WTC11 (cell line): Measurements from ENCODE around the gene MTMR3. TPM values are rescaled to one million over a fixed set of nuclear protein-coding genes. Genes with fewer than 3 reads are reported as not detected.

ENCODE experiments used
- ATAC-seq: fragments of 200-7000 bp; cut with Tn5 transposase; 2 replicates; pipeline ENCODE4 v1.10.0; 2021; ENCODE audit warnings: mild to moderate bottlenecking, moderate library complexity
- CTCF ChIA-PET: fragments of 300-600 bp; sonication (Branson Sonifier 250); formaldehyde crosslinking; loops from one replicate; lab custom pipeline; 2021; ENCODE audit warnings: antibody characterized with exemption; lab: Charles Lee
- POLR2A ChIA-PET: fragments of 350-600 bp; sonication (Branson Sonifier 250); formaldehyde crosslinking; loops from one replicate; lab custom pipeline; 2021; ENCODE audit warnings: antibody characterized with exemption; lab: Charles Lee
- DNase-seq: peaks from one replicate; pipeline ENCODE4 v3.0.0; 2021; ENCODE audit warnings: low spot score
- H3K27ac Mint-ChIP-seq: 2 replicates; pipeline ENCODE4 v1.8.0; 2021; ENCODE audit warnings: mixed read lengths
- H3K27me3 Mint-ChIP-seq: 2 replicates; pipeline ENCODE4 v1.8.0; 2021; ENCODE audit warnings: low read depth, mild to moderate bottlenecking, moderate library complexity, mixed read lengths
- H3K36me3 Mint-ChIP-seq: 2 replicates; pipeline ENCODE4 v1.8.0; 2021; ENCODE audit warnings: mixed read lengths
- H3K4me1 Mint-ChIP-seq: 2 replicates; pipeline ENCODE4 v1.8.0; 2022; ENCODE audit warnings: mixed read lengths
- H3K4me3 Mint-ChIP-seq: 2 replicates; pipeline ENCODE4 v1.8.0; 2021; ENCODE audit warnings: mild to moderate bottlenecking, moderate library complexity, mixed read lengths
- H3K9me3 Mint-ChIP-seq: 2 replicates; pipeline ENCODE4 v1.8.0; 2021; ENCODE audit warnings: mixed read lengths
- CBFB ChIP-seq: sonication (generic); formaldehyde crosslinking; IDR thresholded peaks from 2 replicates; pipeline ENCODE4 v1.8.1; 2022; ENCODE audit warnings: mild to moderate bottlenecking, low read depth, missing genetic modification reagents
- CDX4 ChIP-seq: fragments of 250-450 bp; sonication (Bioruptor Pico); IDR thresholded peaks from 2 replicates; pipeline ENCODE4 v1.9.0; 2021; ENCODE audit warnings: moderate library complexity, mild to moderate bottlenecking, inconsistent platforms, borderline replicate concordance
- ESRRA ChIP-seq: sonication (generic); formaldehyde crosslinking; IDR thresholded peaks from 2 replicates; pipeline ENCODE4 v1.8.1; 2022; ENCODE audit warnings: mild to moderate bottlenecking, missing genetic modification reagents, borderline replicate concordance
- FOXK1 ChIP-seq: sonication (generic); formaldehyde crosslinking; IDR thresholded peaks from 2 replicates; pipeline ENCODE4 v1.8.0; 2022; ENCODE audit warnings: mild to moderate bottlenecking, moderate library complexity, missing genetic modification reagents
- PREB ChIP-seq: sonication (generic); formaldehyde crosslinking; IDR thresholded peaks from 2 replicates; pipeline ENCODE4 v1.8.1; 2022; ENCODE audit warnings: mild to moderate bottlenecking, missing genetic modification reagents, moderate library complexity, borderline replicate concordance
- SMAD4 ChIP-seq: sonication (generic); formaldehyde crosslinking; IDR thresholded peaks from 2 replicates; pipeline ENCODE4 v1.8.0; 2022; ENCODE audit warnings: mild to moderate bottlenecking, missing genetic modification reagents
- TEAD1 ChIP-seq: sonication (generic); formaldehyde crosslinking; IDR thresholded peaks from 2 replicates; pipeline ENCODE4 v1.8.0; 2022; ENCODE audit warnings: mild to moderate bottlenecking, missing genetic modification reagents
- ZNF263 ChIP-seq: sonication (generic); formaldehyde crosslinking; IDR thresholded peaks from 2 replicates; pipeline ENCODE4 v1.8.1; 2022; ENCODE audit warnings: low read depth, mild to moderate bottlenecking, moderate library complexity, missing genetic modification reagents
- ZNF317 ChIP-seq: sonication (generic); formaldehyde crosslinking; IDR thresholded peaks from 2 replicates; pipeline ENCODE4 v1.8.1; 2023; ENCODE audit warnings: low read depth, mild to moderate bottlenecking, moderate library complexity, missing genetic modification reagents, borderline replicate concordance
- ZNF425 ChIP-seq: fragments of 250-450 bp; sonication (Bioruptor Pico); conservative IDR thresholded peaks from 2 replicates; pipeline ENCODE4 v1.9.0; 2021; ENCODE audit warnings: mild to moderate bottlenecking
- total RNA-seq: library from RNA; stranded (reverse); gene quantifications from 3 replicates; pipeline ENCODE4 v1.2.3, GENCODE V29; 2021
- TF ChIP-seq, protein P1 (sequence below): fragments of 250-450 bp; sonication (Bioruptor Pico); IDR thresholded peaks from 2 replicates; pipeline ENCODE4 v1.9.0; 2021; ENCODE audit warnings: mild to moderate bottlenecking
- TF ChIP-seq, protein P2 (sequence below): fragments of 250-450 bp; sonication (Bioruptor Pico); IDR thresholded peaks from 2 replicates; pipeline ENCODE4 v1.8.0; 2021; ENCODE audit warnings: mild to moderate bottlenecking
- TF ChIP-seq, protein P3 (sequence below): sonication (generic); formaldehyde crosslinking; IDR thresholded peaks from 2 replicates; pipeline ENCODE4 v1.8.1; 2022; ENCODE audit warnings: missing genetic modification reagents, borderline replicate concordance
- TF ChIP-seq, protein P4 (sequence below): sonication (generic); formaldehyde crosslinking; IDR thresholded peaks from 2 replicates; pipeline ENCODE4 v1.8.0; 2022; ENCODE audit warnings: mild to moderate bottlenecking, missing genetic modification reagents

Gene MTMR3
- total RNA-seq, 1 experiment from 2014 or later = 19.2 TPM

DNA sequence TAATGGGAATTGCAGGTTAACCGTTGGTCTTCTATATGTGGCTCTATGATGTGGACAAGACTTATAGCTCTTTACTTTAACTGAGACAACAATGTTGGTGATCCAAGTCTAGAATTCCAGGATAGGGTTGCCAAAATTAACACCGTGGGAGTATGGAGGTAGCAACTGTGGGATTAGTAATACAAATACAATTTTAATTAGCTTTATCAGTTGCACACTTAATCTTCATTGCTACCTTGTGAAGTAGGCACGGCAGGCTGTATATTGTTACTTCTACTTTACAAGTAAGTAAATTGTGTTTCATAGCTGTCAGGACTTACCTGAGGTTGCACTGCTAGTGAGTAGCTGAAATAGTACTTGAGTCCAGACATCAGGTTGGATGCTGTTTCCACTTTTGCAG is 21.0 kb downstream of the MTMR3 start:
- H3K4me1 Mint-ChIP-seq = peaks cover 9% of the 10 kb centered on the region
- H3K9me3 Mint-ChIP-seq = no peaks in the 10 kb centered on the region
- ATAC-seq = no peak
- no peak overlapping the region for H3K4me3 Mint-ChIP-seq
- no peaks in the 10 kb centered on the region for H3K27me3 Mint-ChIP-seq
- TF ChIP-seq PREB (no peak), ZNF263 (CRISPR knock-in tag) (no peak), ZNF425 (no peak), ZNF317 (CRISPR knock-in tag) (no peak), CDX4 (CRISPR knock-in tag) (no peak), FOXK1 (no peak)
- TF ChIP-seq, protein P1, sequence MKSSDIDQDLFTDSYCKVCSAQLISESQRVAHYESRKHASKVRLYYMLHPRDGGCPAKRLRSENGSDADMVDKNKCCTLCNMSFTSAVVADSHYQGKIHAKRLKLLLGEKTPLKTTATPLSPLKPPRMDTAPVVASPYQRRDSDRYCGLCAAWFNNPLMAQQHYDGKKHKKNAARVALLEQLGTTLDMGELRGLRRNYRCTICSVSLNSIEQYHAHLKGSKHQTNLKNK (CRISPR knock-in tag) = no peak
- TF ChIP-seq, protein P2, sequence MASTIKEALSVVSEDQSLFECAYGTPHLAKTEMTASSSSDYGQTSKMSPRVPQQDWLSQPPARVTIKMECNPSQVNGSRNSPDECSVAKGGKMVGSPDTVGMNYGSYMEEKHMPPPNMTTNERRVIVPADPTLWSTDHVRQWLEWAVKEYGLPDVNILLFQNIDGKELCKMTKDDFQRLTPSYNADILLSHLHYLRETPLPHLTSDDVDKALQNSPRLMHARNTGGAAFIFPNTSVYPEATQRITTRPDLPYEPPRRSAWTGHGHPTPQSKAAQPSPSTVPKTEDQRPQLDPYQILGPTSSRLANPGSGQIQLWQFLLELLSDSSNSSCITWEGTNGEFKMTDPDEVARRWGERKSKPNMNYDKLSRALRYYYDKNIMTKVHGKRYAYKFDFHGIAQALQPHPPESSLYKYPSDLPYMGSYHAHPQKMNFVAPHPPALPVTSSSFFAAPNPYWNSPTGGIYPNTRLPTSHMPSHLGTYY (CRISPR knock-in tag) = no peak
- TF ChIP-seq, protein P3, sequence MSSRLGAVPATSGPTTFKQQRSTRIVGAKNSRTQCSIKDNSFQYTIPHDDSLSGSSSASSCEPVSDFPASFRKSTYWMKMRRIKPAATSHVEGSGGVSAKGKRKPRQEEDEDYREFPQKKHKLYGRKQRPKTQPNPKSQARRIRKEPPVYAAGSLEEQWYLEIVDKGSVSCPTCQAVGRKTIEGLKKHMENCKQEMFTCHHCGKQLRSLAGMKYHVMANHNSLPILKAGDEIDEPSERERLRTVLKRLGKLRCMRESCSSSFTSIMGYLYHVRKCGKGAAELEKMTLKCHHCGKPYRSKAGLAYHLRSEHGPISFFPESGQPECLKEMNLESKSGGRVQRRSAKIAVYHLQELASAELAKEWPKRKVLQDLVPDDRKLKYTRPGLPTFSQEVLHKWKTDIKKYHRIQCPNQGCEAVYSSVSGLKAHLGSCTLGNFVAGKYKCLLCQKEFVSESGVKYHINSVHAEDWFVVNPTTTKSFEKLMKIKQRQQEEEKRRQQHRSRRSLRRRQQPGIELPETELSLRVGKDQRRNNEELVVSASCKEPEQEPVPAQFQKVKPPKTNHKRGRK (CRISPR knock-in tag) = no peak
- ChIA-PET CTCF (interaction anchor here (1.0 to 1.4 kb wide), 3 partner anchors 21 to 214 kb away, joined by 4 read pairs; partner anchors contain the start of gene MTMR3), POLR2A (no interaction called here)
- H3K36me3 Mint-ChIP-seq = no peaks in the 10 kb centered on the region
- no peak overlapping the region for H3K27ac Mint-ChIP-seq
- DNase-seq = no peak

GRCh38 chr22:29907753-29908515 is 25.0 kb downstream of the MTMR3 start:
- Mint-ChIP-seq H3K27ac (peak overlapping the region; percentile 30), H3K4me1 (peaks cover 17% of the 10 kb centered on the region), H3K9me3 (no peaks in the 10 kb centered on the region), H3K4me3 (no peak overlapping the region), H3K27me3 (no peaks in the 10 kb centered on the region), H3K36me3 (no peaks in the 10 kb centered on the region)
- ATAC-seq = no peak
- ChIA-PET POLR2A (interaction anchor here (0.6 kb wide), 1 partner anchor 147 kb away, joined by 3 read pairs; no protein-coding TSS in a partner anchor), CTCF (interaction anchor here (1.1 to 1.3 kb wide), 2 partner anchors 25 to 97 kb away, joined by 3 to 7 read pairs; partner anchors contain the start of gene MTMR3)
- DNase-seq = no peak
- TF ChIP-seq CBFB = no peak
- no peak for TF ChIP-seq TEAD1 (CRISPR knock-in tag)
- TF ChIP-seq, protein P1 (CRISPR knock-in tag) = no peak
- TF ChIP-seq, protein P4, sequence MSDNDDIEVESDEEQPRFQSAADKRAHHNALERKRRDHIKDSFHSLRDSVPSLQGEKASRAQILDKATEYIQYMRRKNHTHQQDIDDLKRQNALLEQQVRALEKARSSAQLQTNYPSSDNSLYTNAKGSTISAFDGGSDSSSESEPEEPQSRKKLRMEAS (CRISPR knock-in tag) = no peak
- no peak for TF ChIP-seq SMAD4 (CRISPR knock-in tag)
- no peak for TF ChIP-seq CDX4 (CRISPR knock-in tag)
- TF ChIP-seq ESRRA (CRISPR knock-in tag) = no peak
